ENCODE measurements around the gene SF1. TPM values are rescaled to one million over a fixed set of nuclear protein-coding genes. Genes with fewer than 3 reads are reported as not detected.

Gene SF1
- total and polyA plus RNA-seq, 2 donors from 2014 or later, result 87.5 to 320 TPM

GRCh38 chr11:64745521-64746328 is 32.6 kb downstream of the SF1 start:
- TF ChIP-seq CTCF (IDR thresholded peaks at IDR 0.05; ENCODE audit: borderline replicate concordance, extremely low read depth, insufficient read depth), result no peak
- DNase-seq (peak; percentile 67 to 98 (median 81)), FAIRE-seq (no peak)
- peaks cover 6% of the 10 kb centered on the region for H3K27me3 ChIP-seq (ENCODE audit: control insufficient read depth, insufficient read depth, low read length)
- H3K36me3 ChIP-seq (ENCODE audit: control insufficient read depth in 2 of 3, insufficient read depth in 3 of 3, low read length in 3 of 3), result no peaks in the 10 kb centered on the region
- H3K4me3 ChIP-seq (ENCODE audit: low read length in 3 of 3), result peak overlapping the region; percentile 28 to 49 (median 33)
- H3K9ac ChIP-seq (ENCODE audit: low read length in 3 of 3), result peak overlapping the region in 1 of 3 donors; percentile 40
- H3K4me1 ChIP-seq (ENCODE audit: control insufficient read depth in 2 of 3, insufficient read depth in 2 of 3, low read depth in 1 of 3, low read length in 3 of 3), result peaks cover 0 to 10% (median 3%) of the 10 kb centered on the region in 3 donors
- H3K9me3 ChIP-seq (ENCODE audit: control insufficient read depth in 2 of 3, insufficient read depth in 1 of 3, low read length in 3 of 3), result no peaks in the 10 kb centered on the region
- peak overlapping the region; percentile 85 to 92 for H3K27ac ChIP-seq (ENCODE audit: low read depth in 2 of 2, low read length in 2 of 2)
- intact Hi-C loops (cut with DNase I), result no loop called here

- H3K4me3 ChIP-seq (ENCODE audit: low read length in 3 of 3), result peak overlapping the region in 1 of 3 donors; percentile 49
- no peaks in the 10 kb centered on the region for H3K9me3 ChIP-seq (ENCODE audit: control insufficient read depth in 2 of 3, insufficient read depth in 1 of 3, low read length in 3 of 3)
- intact Hi-C loops (cut with DNase I), result no loop called here
- DNase-seq, result peak; percentile 50 to 97 (median 68)
- no peak for FAIRE-seq
- no peaks in the 10 kb centered on the region for H3K36me3 ChIP-seq (ENCODE audit: control insufficient read depth in 2 of 3, insufficient read depth in 3 of 3, low read length in 3 of 3)
- peak overlapping the region in 1 of 3 donors; percentile 40 for H3K9ac ChIP-seq (ENCODE audit: low read length in 3 of 3)
- peak overlapping the region; percentile 85 to 92 for H3K27ac ChIP-seq (ENCODE audit: low read depth in 2 of 2, low read length in 2 of 2)
- H3K4me1 ChIP-seq (ENCODE audit: control insufficient read depth in 2 of 3, insufficient read depth in 2 of 3, low read depth in 1 of 3, low read length in 3 of 3), result peaks cover 0 to 10% (median 3%) of the 10 kb centered on the region in 3 donors
- peaks cover 6% of the 10 kb centered on the region for H3K27me3 ChIP-seq (ENCODE audit: control insufficient read depth, insufficient read depth, low read length)
- TF ChIP-seq CTCF (IDR thresholded peaks at IDR 0.05; ENCODE audit: borderline replicate concordance, extremely low read depth, insufficient read depth), result no peak
These were observed 33.2 kb downstream of the SF1 start for GRCh38 chr11:64745189-64745520.

- H3K27ac ChIP-seq (ENCODE audit: low read depth in 2 of 2, low read length in 2 of 2), result peak overlapping the region; percentile 85 to 92
- TF ChIP-seq CTCF (IDR thresholded peaks at IDR 0.05; ENCODE audit: borderline replicate concordance, extremely low read depth, insufficient read depth), result no peak
- H3K9me3 ChIP-seq (ENCODE audit: control insufficient read depth in 2 of 3, insufficient read depth in 1 of 3, low read length in 3 of 3), result no peaks in the 10 kb centered on the region
- H3K4me1 ChIP-seq (ENCODE audit: control insufficient read depth in 2 of 3, insufficient read depth in 2 of 3, low read depth in 1 of 3, low read length in 3 of 3), result peaks cover 0 to 10% (median 3%) of the 10 kb centered on the region in 3 donors
- no peak for FAIRE-seq
- H3K36me3 ChIP-seq (ENCODE audit: control insufficient read depth in 2 of 3, insufficient read depth in 3 of 3, low read length in 3 of 3), result no peaks in the 10 kb centered on the region
- H3K4me3 ChIP-seq (ENCODE audit: low read length in 3 of 3), result peak overlapping the region in 2 of 3 donors; percentile 3 to 38
- DNase-seq, result peak in 1 of 5 donors; percentile 67
- no peak overlapping the region for H3K9ac ChIP-seq (ENCODE audit: low read length in 3 of 3)
- intact Hi-C loops (cut with DNase I), result no loop called here
- peaks cover 6% of the 10 kb centered on the region for H3K27me3 ChIP-seq (ENCODE audit: control insufficient read depth, insufficient read depth, low read length)
These were observed 33.7 kb downstream of the SF1 start for GRCh38 chr11:64744544-64745188.

All from kidney (tissue), 14 donors.